Erythroblast (primary cell): Measurements from ENCODE around the gene GOLGA5.
"Not testable (repeated sequence)": the region's sequence is repeated elsewhere in the genome, so short reads cannot be mapped to it uniquely, and the experiment has no call there.

ENCODE experiments used
- GATA1 ChIP-seq: IDR thresholded peaks from 2 replicates; pipeline ENCODE4 v1.6.1; 2011; ENCODE audit warnings: low read depth, mild to moderate bottlenecking, control low read depth, low read length, moderate library complexity
- POLR2A ChIP-seq: IDR thresholded peaks from 2 replicates; pipeline ENCODE4 v1.6.1; 2011; ENCODE audit warnings: mild to moderate bottlenecking, low read length

DNA sequence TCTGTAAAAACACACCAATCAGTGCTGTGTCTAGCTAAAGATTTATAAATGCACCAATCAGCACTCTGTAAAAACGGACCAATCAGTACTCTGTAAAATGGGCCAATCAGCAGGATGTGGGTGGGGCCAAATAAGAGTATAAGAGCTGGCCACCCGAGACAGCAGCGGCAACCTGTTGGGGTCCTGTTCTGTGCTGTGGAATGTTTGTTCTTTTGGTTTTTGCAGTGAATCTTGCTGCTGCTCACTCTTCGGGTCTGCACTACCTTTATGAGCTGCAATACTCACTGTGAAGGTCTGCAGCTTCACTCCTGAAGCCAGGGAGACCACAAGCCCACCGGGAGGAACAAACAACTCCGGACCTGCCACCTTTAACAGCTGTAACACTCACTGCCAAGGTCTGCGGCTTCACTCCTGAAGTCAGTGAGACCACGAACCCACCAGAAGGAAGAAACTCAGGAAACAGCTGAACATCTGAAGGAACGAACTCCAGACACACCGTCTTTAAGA, 43.8 kb upstream of the GOLGA5 start:
- TF ChIP-seq POLR2A, GATA1: not testable (repeated sequence)
